ENCODE results near the gene EEF1B2. TPM values are rescaled to one million over a fixed set of nuclear protein-coding genes. Genes with fewer than 3 reads are reported as not detected.
"Not testable (repeated sequence)": the region's sequence is repeated elsewhere in the genome, so short reads cannot be mapped to it uniquely, and the experiment has no call there.

Gene EEF1B2
- polyA plus RNA-seq, 1 donor = 595 TPM

DNA sequence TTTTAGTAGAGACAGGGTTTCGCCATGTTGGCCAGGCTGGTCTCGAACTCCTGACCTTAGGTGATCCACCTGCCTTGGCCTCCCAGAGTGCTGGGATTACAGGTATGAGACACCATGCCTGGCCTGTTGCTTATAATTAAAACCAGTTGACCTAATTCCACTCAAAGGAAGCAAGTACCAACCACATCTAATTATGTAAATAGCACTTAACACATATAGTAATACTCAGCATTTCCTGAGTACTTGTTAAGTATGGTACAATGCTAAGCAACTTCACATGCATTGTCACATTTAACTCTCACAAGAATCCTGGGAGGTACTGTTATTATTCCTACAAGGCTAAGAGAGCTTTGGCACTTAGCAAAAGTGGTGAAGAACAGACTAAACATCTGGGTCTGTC is 47.6 kb downstream of the EEF1B2 start:
- not testable (repeated sequence) for DNase-seq

- DNase-seq = no peak
Measured at GRCh38 chr2:206208900-206209299, 49.2 kb downstream of the EEF1B2 start.

GRCh38 chr2:206211657-206212255 is 52.1 kb downstream of the EEF1B2 start:
- DNase-seq = no peak

Other genes with a start within 250 kb of the EEF1B2 start
- gene INO80D, start 73.7 kb upstream of the EEF1B2 start, polyA plus RNA-seq (ENCODE audit: insufficient read length) = 12.3 TPM
- gene NDUFS1, start 451 bp upstream of the EEF1B2 start, polyA plus RNA-seq (ENCODE audit: insufficient read length) = 96.3 TPM
- gene ZDBF2, start 114.8 kb downstream of the EEF1B2 start, polyA plus RNA-seq (ENCODE audit: insufficient read length) = 14.3 TPM